Measurements from ENCODE around the gene MEIOB.
"Not testable (repeated sequence)": the region's sequence is repeated elsewhere in the genome, so short reads cannot be mapped to it uniquely, and the experiment has no call there.

MEIOB gene, protein sequence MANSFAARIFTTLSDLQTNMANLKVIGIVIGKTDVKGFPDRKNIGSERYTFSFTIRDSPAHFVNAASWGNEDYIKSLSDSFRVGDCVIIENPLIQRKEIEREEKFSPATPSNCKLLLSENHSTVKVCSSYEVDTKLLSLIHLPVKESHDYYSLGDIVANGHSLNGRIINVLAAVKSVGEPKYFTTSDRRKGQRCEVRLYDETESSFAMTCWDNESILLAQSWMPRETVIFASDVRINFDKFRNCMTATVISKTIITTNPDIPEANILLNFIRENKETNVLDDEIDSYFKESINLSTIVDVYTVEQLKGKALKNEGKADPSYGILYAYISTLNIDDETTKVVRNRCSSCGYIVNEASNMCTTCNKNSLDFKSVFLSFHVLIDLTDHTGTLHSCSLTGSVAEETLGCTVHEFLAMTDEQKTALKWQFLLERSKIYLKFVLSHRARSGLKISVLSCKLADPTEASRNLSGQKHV

DNA sequence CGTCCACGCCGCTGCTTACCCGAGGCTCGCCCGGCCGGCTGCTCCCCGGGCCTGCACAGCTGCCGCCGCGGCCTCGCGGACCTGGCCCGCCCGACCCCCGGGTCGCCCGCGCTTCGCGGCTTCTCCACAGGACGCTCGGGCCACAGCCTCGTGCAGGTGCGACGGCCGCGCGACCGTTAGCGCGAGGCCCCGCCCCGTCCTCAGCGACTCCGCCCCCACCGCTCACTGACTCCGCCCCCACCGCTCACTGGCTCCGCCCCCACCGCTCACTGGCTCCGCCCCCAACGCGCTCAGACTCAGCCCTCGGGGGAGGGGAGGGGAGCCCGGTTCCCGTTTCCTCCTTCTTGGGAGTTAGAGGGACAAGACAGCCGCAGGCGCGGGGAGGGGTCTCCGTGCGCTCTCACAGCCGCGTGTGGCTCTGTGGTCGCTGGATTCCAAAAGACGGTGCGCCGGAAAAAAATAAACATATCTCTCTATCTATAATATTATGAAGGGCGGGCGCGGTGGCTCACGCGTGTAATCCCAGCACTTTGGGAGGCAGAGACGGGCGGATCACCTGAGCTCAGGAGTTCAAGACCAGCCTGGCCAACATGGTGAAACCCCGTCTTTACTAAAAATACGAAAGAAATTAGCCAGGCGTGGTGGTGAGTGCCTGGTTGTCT, at the start of gene MEIOB:
Gene MEIOB (minus strand): TSS at position 191 of the 662 bp plus-strand sequence. CDS start 3,989 bp downstream, outside the sequence.
- DNase-seq (ENCODE audit: low read depth in 2 of 2) = peak; percentile 15 to 21
- peak within 1 kb of the TSS in 1 of 2 donors; percentile 14 for H3K4me3 ChIP-seq (replicated peaks in 1 of 2; ENCODE audit: low read depth in 2 of 2, low read length in 2 of 2)
- no peak for TF ChIP-seq CTCF (IDR thresholded peaks at IDR 0.05; ENCODE audit: low read depth, low read length)

DNA sequence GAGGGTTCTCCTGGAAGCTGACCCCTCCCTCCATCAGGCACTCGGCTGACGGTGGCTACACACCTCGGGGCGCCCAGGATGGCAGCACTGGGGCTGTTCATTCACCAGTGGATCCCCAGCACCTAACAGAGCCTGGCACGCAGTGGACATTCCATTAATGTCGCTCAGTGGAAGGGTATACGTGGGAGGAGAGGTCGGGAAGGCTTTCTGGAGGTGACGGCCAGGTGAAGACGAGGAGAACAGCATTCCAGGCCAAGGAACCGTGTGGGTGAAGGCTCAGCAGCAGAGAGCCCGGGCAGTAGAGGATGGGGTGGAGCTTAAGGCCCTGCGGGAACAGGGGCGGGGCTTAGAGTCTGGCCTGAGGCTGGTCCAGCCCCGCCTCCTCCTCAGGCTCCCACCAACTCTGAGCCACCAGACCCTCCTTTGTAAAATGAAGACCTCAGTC, 48.8 kb upstream of the MEIOB start:
- TF ChIP-seq CTCF (IDR thresholded peaks at IDR 0.05; ENCODE audit: low read depth, low read length) = no peak
- peak in 1 of 2 donors; percentile 14 for DNase-seq (ENCODE audit: low read depth in 2 of 2)
- H3K4me3 ChIP-seq (replicated peaks in 1 of 2; ENCODE audit: low read depth in 2 of 2, low read length in 2 of 2) = no peak overlapping the region

- not testable (repeated sequence) for DNase-seq (ENCODE audit: low read depth in 2 of 2); H3K4me3 ChIP-seq (replicated peaks in 1 of 2; ENCODE audit: low read depth in 2 of 2, low read length in 2 of 2)
Observed at GRCh38 chr16:1920122-1920521, 48.2 kb upstream of the MEIOB start.

GRCh38 chr16:1919327-1919998, 47.5 kb upstream of the MEIOB start:
- TF ChIP-seq CTCF (IDR thresholded peaks at IDR 0.05; ENCODE audit: low read depth, low read length) = no peak
- DNase-seq (ENCODE audit: low read depth in 2 of 2) = no peak
- H3K4me3 ChIP-seq (replicated peaks in 1 of 2; ENCODE audit: low read depth in 2 of 2, low read length in 2 of 2) = no peak overlapping the region

DNA sequence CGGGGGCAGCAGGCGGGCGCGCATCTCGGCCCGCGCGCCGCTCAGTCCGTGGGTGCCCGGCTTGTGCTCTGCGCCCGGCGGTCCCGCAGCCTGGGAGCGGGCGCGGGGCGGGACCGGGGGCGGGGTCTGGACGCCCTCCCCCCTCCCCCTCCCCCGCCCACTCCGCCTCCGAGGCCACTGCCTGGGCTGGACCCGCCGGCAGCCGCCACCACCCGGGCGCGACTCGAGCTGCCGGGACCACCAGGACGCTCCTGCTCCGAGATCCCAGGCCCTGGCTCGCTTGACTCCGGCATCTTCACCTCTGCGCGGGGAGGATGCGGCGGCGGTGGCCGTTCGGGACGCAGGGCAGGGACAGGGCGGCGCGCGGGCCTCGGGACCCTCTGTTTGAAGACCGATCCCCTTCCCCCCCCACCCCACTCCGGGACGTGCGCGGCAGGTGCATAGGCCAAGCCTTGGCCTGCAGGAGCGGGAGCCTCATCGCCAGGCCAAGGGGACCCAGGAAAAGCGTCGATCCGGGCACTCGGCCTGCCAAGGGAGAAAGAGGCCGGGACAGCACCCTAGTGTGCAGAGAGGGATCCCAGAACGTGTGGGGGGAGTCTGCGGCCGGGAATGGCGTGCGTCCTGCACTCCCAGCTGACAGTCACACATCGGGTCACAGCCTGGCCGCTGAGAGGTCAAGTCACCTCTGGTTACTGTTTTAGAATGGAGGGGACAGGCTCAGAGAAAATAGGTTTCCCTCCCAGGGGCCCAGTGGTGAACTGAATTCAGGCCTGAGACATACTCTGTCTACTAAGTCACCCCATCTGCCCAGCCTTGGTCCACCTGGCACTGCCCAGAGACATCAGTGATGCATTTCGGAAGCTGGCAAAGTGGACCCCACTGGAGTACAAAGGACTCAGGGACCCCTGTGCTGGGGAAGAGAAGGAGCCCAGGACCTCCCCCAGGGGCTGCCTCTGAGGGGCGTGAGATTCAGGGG, 46.7 kb upstream of the MEIOB start, which contains the start of gene HS3ST6:
Gene HS3ST6 (minus strand): TSS at position 65 of the 976 bp plus-strand sequence. CDS start 92 bp downstream, outside the sequence.
- no peak for TF ChIP-seq CTCF (IDR thresholded peaks at IDR 0.05; ENCODE audit: low read depth, low read length)
- no peak within 1 kb of the TSS for H3K4me3 ChIP-seq (replicated peaks in 1 of 2; ENCODE audit: low read depth in 2 of 2, low read length in 2 of 2)
- no peak for DNase-seq (ENCODE audit: low read depth in 2 of 2)

DNA sequence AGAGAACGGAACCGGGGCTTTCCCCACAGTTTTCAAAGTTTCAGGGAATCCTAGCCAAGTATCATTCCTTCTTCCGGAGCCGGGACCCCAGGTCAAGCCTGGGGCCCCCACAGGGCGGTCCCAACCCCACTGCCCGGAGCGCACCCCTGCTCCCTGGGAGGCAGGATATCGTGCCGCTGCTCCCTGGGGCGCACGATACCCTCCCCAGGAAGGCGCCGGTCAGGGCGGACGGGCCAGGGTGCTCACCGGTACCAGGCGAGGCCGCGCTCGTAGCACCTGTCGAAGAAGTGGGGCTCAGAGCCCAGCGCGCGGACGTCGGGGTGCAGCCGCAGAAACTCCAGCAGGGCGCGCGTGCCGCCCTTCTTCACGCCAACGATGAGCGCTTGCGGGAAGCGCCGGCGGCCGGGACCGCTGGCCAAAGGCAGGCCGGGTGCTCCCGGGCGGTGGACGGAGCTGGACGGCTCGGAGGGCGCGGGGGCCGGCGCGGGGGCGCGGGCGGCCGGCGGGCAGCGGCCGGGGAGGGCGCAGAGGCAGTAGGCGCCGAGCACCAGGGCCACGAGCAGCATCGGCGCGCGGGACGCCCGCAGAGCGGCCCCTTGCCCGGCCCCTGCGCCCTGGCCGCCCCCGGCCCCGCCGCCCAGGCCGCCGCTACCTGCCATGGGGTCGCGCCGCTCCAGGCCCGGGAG, 45.8 kb upstream of the MEIOB start:
- no peak for DNase-seq (ENCODE audit: low read depth in 2 of 2)
- TF ChIP-seq CTCF (IDR thresholded peaks at IDR 0.05; ENCODE audit: low read depth, low read length) = no peak
- no peak overlapping the region for H3K4me3 ChIP-seq (replicated peaks in 1 of 2; ENCODE audit: low read depth in 2 of 2, low read length in 2 of 2)

All from cardiac fibroblast (primary cell).